Astrocyte of the cerebellum (primary cell): ENCODE data around the gene CABP2.

ENCODE experiments used
- DNase-seq: peaks from one replicate; pipeline ENCODE4 v3.0.0-alpha.2; 2011; ENCODE audit warnings: low read depth
- H3K4me3 ChIP-seq: 2 replicates; pipeline ENCODE4 v1.5.1; 2011; ENCODE audit warnings: mild to moderate bottlenecking, low read depth, low read length, moderate library complexity
- in situ Hi-C: cut with HindIII; loops from 2 replicates; pipeline ENCODE4 v1.10.0; 2017; ENCODE audit warnings: low sequenced_read_pairs
- TF ChIP-seq, protein P1 (sequence below): IDR thresholded peaks from 2 replicates; pipeline ENCODE4 v1.5.1; 2012; ENCODE audit warnings: low read length, low read depth, moderate library complexity, mild to moderate bottlenecking; ENCODE audit errors: missing control alignments

The CABP2 gene

DNA sequence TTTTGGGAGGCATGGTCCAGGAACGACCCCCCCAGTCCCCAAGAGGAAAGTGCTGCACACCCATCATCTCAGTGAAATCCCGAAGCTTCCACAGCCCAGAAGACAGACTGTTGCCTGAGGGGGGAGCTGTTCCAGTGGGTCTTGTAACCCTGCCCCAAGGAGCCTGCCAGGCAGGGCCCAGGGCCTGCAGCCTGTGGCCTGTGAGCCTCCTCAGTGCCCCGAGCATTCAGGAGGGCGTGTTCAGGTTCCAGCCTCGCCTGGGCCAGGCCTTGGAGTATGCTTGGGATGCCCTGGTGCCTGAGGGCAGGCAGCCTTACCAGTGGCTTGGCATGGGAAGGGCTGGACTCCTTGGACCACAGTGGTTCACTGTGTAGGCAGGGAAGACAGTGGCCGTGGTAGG, 18.0 kb upstream of the CABP2 start:
- TF ChIP-seq, protein P1, sequence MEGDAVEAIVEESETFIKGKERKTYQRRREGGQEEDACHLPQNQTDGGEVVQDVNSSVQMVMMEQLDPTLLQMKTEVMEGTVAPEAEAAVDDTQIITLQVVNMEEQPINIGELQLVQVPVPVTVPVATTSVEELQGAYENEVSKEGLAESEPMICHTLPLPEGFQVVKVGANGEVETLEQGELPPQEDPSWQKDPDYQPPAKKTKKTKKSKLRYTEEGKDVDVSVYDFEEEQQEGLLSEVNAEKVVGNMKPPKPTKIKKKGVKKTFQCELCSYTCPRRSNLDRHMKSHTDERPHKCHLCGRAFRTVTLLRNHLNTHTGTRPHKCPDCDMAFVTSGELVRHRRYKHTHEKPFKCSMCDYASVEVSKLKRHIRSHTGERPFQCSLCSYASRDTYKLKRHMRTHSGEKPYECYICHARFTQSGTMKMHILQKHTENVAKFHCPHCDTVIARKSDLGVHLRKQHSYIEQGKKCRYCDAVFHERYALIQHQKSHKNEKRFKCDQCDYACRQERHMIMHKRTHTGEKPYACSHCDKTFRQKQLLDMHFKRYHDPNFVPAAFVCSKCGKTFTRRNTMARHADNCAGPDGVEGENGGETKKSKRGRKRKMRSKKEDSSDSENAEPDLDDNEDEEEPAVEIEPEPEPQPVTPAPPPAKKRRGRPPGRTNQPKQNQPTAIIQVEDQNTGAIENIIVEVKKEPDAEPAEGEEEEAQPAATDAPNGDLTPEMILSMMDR: no peak
- no peak for DNase-seq
- in situ Hi-C loops: no loop called here

DNA sequence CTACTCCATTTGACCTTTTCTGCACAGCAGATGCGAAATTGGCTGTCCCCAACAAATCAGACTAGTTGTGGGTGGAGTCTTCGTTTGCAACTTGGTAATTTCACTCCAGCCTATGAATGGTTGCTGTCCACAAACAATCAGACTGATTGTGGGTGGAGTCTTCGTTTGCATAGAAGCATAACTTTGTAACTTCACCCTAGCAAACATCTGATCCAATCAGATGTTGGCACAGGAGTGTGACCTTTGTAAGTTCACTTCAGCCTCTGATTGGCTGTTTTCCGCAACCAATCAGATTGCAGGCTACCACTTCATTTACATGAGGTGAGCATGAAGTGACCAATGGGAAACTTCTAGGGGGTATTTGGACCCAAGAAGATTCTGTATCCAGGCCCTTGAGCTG, 16.3 kb upstream of the CABP2 start:
- in situ Hi-C loops: no loop called here
- DNase-seq: no peak
- H3K4me3 ChIP-seq: no peak overlapping the region
- TF ChIP-seq, protein P1: no peak

More for the DNA sequence above, 18.0 kb upstream of the CABP2 start:
- no peak overlapping the region for H3K4me3 ChIP-seq

DNA sequence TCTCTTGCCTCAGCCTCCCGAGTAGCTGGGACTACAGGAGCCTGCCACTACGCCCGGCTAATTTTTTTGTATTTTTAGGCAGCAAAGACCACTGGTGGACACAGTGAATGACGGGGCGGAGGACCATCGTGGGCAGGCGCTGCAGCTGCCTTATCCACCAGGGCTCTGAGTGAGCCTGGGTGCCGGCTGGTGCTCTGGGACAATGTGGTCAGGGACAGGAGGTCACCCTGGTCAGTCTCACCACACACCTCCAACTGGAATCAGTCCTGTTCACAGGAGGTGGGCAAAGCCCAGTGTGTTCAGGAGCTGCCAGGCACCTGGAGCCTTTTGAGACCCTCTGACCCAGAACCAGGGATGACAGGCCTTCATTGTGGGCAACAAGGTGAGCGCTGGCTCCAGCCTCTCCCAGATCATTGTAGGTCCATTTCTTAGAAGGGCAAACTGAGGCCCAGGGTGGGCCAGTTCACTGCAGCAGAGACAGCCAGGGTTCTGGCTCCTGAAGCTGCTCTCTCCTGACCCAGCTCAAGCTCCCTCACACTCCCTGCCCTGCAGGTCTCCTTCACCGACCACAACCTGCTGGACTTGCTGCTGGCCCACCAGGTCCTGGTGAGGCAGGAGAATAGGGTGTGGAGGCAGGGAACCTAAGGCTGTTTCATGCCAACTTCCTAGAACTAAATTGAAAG, 15.7 kb upstream of the CABP2 start:
- no peak overlapping the region for H3K4me3 ChIP-seq
- in situ Hi-C loops: no loop called here
- DNase-seq: no peak
- TF ChIP-seq, protein P1: no peak

DNA sequence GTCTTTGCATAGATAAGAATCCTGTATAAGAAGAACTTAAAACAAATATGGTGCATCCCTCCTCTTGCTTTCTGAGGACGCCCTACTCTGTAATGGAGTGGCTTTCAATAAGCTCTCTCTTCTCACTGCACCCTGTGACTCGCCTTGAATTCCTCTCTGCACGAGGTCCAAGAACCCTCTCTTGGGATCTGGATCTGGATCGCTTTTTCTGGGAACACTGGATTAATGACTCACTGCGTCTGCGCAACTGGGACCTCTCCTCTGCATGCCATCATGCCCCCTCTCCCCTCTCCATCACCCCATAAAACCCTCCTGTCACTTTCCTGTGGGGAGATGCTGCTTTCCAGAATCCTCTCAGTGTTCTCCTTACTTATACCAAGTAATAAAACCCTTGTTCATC, 15.1 kb upstream of the CABP2 start:
- in situ Hi-C loops: no loop called here
- DNase-seq: no peak
- TF ChIP-seq, protein P1: no peak
- no peak overlapping the region for H3K4me3 ChIP-seq

DNA sequence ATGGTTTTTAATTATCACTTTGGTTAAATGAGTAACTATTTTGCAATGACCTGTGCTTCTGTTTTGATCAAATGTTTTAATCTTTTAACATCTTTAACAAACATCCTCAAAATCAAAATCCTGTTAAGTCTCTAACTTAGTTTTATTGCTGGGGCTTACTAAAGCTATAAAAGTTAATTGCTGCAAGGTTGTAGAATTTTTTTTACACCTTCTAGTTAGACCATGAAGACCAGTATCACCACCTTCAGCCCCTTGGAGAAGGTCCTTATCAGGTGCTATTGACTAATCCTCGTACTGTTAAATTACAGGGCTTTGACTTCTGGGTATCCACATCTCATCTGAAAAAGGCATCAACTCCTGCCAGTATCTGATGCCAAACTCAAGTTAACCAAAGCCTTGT, 12.3 kb upstream of the CABP2 start:
- H3K4me3 ChIP-seq: no peak overlapping the region
- in situ Hi-C loops: no loop called here
- TF ChIP-seq, protein P1: no peak
- DNase-seq: no peak

DNA sequence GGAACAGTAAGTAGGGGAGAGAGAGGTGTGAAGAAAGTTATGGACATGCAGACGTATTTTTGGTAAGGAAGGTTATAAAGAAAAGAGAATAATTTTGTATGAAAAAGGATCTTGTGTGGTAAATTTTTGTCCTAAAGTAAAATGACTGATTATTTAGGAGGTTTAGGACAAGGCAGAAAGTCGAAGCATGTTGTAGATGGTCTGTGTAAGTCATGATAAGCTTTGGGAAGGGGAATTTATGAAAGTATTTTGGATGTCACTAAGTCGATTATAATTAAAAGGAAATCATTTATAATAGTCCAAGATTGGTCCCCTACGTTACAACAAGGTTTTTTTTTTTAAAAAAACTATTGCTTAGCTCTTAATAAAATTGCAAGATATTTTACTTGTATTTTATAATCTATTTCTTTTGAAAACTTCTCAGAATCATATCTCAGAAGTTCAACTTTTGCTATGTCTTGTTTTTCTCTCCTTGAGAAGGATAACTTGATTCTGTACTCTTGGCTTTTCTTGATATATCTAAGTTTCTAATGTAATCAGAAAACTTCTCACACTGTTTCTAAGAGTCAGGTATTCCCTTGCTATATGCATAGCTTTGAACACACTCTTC, 10.9 kb upstream of the CABP2 start:
- in situ Hi-C loops: no loop called here
- TF ChIP-seq, protein P1: no peak

DNA sequence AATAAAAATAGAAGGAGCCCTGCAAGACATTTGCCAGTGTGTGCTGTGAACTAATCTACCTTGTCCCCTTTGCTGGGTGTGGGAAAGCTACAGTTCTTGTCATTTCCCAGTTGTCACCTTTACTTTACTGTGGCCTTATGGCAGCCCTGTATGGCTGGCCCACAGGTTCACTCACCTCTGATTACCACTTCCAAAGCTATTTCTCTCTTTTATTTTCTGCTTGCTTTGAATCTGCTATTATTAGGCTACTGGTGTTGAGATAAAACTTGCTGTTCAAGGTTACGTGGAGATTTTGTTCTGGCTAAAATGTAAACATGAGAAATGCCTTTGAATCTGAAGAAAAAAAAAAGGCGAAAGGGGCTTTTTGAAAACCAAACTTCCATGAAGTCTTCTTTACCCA, 9.6 kb upstream of the CABP2 start:
- TF ChIP-seq, protein P1: no peak
- no peak overlapping the region for H3K4me3 ChIP-seq
- no peak for DNase-seq
- in situ Hi-C loops: no loop called here

More for the DNA sequence above, 10.9 kb upstream of the CABP2 start:
- no peak for DNase-seq
- no peak overlapping the region for H3K4me3 ChIP-seq
